HG03095 (cell line): ENCODE data around the gene TULP4.
A peak's percentile ranks its signal among the peaks of the same experiment; 100 is the strongest.
"Not testable (repeated sequence)": the region's sequence is repeated elsewhere in the genome, so short reads cannot be mapped to it uniquely, and the experiment has no call there.

Source experiments
- ATAC-seq: cut with Tn5 transposase; IDR thresholded peaks from one replicate; pipeline ENCODE4 v1.9.1; 2021; ENCODE audit warnings: moderate library complexity; ENCODE audit not compliant: unreplicated experiment

The TULP4 gene

GRCh38 chr6:158323561-158323958 is 11.3 kb downstream of the TULP4 start:
- no peak for ATAC-seq

DNA sequence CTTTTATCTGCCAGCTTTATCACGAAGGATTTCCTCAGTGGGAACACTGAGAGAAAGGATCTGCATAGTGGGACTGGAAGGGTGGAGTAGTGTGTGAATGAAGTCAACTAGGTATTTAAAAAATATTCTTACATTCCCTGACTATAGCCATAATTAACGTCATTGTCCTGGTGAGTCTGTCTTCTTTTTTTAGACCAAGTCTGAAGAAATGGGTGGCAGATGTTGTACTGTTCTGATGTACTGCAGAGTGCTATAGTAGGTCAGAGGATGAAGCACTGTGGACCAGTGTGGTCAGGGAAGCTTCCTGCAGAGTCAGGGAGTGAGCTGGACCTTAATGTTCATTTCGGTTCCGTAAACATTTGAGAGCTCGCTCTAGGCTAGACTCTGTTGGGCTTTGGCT is 11.9 kb downstream of the TULP4 start:
- ATAC-seq = no peak

DNA sequence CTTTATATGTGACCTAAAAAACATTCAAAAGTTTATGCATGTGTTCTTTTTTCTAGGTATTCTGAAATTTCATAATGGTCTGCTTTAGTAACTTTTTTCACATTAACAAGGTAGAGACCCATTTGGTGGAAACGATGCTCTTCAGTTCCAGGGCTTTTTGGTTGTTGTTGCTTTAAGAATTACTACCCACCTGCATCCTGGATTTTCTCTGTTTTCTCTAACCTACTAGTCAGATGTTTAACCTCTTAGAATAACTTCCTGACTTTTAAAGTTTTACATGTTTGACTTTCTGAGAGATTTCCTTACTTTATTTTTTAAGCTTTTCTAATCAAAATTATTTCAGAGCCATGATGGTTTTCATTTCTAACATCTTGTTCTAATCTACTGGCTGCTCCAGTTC is 14.9 kb downstream of the TULP4 start:
- ATAC-seq = no peak

- no peak for ATAC-seq
Observed at GRCh38 chr6:158328952-158329351, 16.7 kb downstream of the TULP4 start.

DNA sequence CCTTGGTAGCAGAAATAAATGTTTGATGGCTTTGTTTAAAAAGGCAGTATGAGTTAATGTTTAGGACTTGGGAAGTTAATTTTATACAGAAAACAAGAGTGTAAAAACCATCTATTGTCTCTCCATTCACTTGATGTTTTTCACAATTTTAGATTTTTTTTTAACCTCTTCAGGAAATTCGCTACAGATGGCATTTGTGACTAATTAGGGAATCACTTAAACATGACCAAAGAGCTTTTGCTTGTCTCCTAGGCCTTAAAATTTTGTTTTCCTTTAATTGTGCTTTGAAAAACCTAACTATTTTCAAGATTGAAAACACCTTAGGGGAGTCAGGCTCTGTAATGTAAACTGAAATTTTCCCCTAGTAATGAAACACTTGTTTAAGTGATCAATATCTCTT is 17.3 kb downstream of the TULP4 start:
- no peak for ATAC-seq

DNA sequence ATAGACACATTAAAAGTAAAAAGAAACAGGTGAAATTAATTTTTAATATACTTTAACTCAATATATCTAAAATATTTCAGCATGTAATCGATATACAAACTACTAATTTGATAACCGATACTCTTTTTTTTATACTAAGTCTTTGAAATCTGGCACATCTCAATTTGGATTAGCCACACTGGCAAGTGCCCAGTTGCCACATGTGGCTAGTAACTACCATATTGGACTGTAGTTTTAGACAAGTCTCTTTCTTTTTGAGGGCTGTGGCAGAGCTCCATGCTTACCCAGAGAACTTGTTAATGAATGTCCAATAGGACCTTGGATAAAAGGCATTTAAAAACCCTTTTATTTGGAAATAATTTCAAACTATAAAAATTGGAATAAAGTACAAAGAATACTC is 17.8 kb downstream of the TULP4 start:
- no peak for ATAC-seq

DNA sequence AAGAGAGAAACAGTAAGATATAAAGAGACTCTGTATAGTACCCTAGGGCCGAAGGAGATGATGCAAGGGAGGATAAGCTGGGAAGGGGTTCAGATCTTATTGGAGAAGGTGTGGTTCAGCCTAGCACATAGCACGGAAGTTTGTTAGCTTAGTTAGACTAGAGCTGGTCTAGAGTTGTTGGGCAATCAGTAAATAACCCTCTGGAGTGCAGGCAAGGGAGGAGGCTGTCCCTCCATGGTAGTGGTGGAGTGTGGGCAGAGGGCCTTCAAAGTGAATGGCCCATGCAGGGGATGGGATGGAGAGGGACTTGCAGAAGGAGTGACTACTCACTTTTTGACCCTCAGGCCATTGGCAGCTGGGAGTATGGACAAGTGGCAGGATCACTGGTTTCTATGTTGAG is 20.0 kb downstream of the TULP4 start:
- no peak for ATAC-seq

GRCh38 chr6:158333094-158333493 is 20.8 kb downstream of the TULP4 start:
- ATAC-seq = no peak

- ATAC-seq = no peak
Observed at GRCh38 chr6:158334534-158334933, 22.3 kb downstream of the TULP4 start.

DNA sequence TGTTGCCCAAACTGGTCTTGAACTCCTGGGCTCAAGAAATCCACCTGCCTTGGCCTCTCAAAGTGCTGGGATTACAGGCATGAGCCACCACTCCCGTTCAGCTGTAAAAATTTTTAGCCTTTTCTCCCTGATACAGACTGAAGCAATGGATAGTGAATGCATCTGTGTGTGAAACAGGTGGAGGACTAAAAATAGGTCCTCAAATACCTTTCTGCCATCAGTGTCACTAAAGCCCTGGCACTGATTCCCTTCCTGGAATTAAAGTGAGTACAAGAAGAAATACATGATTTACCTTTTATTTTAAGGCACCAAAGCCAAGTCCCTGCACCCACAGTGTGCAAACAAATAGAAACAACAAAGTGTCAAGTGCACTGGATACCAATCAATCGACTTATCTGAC is 25.1 kb downstream of the TULP4 start:
- no peak for ATAC-seq

DNA sequence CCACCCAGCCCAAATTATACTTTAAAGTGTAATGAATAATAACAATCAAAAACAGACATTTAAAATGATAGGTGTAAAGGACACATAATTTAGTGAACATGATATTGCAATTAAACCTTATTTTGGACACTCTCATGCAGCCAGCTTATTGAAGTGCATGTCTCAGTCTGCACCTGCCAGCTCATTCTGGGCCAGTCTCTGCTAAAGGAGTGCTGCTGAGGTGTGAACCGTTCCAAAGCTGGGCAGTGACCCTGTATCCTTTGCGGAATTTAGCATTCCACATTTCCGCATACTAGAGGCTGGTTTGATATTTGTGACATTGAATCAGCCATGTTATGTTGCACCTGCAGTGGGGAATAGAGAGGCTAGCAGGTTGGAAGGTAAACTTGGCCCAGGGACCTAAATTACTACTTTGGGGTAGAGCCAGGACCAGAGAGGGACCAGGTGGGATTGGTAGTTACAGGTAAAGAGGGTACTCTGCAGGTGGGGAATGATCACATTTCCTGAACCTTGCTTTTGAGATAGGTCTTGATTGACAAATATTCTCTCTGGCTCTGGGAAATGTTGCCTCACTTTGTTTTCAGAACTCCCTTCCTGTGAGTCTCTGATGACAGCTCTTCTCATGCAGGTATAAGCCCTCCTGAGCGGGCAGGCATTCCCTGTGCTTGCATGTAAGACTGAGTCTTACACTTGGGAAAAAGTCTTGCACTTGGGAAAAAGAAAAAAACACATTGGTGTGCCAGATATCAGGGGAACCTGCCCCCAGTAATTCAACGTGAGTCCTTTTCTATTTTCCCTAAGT is 26.2 kb downstream of the TULP4 start:
- ATAC-seq = no peak

- ATAC-seq = not testable (repeated sequence)
Observed at GRCh38 chr6:158339197-158339596, 26.9 kb downstream of the TULP4 start.

GRCh38 chr6:158340252-158340651 is 28.0 kb downstream of the TULP4 start:
- no peak for ATAC-seq

- ATAC-seq = peak; percentile 74
Observed at GRCh38 chr6:158344534-158344933, 32.3 kb downstream of the TULP4 start.

GRCh38 chr6:158345444-158345843 is 33.2 kb downstream of the TULP4 start:
- not testable (repeated sequence) for ATAC-seq

- no peak for ATAC-seq
Observed at GRCh38 chr6:158347335-158347734, 35.1 kb downstream of the TULP4 start.

DNA sequence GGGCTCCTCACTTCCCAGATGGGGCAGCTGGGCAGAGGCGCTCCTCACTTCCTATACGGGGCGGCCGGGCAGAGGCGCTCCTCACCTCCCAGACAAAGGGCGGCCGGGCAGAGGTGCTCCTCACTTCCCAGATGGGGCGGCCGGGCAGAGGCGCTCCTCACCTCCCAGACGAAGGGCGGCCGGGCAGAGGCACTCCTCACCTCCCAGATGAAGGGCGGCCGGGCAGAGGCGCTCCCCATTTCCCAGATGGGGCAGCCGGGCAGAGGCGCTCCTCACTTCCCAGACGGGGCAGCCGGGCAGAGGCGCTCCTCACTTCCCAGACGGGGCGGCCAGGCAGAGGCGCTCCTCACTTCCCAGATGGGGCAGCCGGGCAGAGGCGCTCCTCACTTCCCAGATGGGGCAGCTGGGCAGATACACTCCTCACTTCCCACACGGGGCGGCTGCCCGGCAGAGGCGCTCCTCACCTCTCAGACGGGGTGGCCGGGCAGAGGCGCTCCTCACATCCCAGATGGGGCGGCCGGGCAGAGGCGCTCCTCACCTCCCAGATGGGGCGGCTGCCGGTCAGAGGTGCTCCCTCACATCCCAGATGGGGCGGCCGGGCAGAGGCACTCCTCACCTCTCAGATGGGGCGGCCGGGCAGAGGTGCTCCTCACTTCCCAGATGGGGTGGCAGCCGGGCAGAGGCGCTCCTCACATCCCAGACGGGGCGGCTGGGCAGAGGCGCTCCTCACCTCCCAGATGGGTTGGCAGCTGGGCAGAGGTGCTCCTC is 36.7 kb downstream of the TULP4 start:
- ATAC-seq = not testable (repeated sequence)

DNA sequence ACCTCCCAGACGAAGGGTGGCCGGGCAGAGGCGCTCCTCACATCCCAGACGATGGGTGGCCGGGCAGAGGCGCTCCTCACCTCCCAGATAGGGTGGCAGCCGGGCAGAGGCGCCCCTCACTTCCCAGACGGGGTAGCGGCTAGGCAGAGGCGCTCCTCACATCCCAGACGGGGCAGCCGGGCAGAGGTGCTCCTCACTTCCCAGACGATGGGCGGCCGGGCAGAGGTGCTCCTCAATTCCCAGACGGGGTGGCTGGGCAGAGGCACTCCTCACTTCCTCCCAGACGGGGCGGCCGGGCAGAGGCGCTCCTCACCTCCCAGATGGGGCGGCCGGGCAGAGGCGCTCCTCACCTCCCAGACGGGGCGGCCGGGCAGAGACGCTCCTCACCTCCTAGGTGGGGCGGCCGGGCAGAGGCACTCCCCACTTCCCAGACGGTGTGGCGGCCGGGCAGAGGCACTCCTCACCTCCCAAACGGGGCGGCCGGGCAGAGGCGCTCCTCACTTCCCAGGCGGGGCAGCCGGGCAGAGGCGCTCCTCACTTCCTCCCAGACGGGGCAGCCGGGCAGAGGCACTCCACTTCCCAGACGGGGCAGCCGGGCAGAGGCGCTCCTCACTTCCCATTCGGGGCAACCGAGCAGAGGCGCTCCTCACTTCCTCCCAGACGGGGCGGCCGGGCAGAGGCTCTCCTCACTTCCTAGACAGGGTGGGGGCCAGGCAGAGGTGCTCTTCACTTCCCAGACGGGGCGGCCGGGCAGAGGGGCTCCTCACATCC is 37.4 kb downstream of the TULP4 start:
- ATAC-seq = not testable (repeated sequence)

DNA sequence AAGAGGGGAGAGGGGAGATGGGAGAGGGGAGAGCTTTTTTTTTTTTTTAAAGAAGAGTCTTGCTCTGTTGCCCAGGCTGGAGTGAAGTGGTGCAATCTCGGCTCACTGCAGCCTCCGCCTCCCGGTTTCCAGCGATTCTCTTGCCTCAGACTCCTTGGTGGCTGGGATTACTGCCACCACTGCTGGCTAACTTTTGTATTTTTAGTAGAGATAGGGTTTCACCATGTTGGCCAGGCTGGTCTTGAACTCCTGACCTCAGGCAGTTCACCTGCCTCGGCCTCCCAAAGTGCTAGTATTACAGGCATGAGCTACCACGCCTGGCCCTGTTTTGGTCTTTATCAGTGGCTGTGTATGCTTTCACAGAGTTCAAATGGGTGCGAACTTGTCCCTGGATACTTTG is 38.5 kb downstream of the TULP4 start:
- not testable (repeated sequence) for ATAC-seq

- no peak for ATAC-seq
Observed at GRCh38 chr6:158353883-158354877, 41.9 kb downstream of the TULP4 start.
